ENCODE measurements around the gene CXCL6. TPM values are rescaled to one million over a fixed set of nuclear protein-coding genes. Genes with fewer than 3 reads are reported as not detected.

The CXCL6 gene
- total and polyA plus RNA-seq, 9 donors = 0.09 to 0.26 (median 0.20) TPM; not detected in 4

DNA sequence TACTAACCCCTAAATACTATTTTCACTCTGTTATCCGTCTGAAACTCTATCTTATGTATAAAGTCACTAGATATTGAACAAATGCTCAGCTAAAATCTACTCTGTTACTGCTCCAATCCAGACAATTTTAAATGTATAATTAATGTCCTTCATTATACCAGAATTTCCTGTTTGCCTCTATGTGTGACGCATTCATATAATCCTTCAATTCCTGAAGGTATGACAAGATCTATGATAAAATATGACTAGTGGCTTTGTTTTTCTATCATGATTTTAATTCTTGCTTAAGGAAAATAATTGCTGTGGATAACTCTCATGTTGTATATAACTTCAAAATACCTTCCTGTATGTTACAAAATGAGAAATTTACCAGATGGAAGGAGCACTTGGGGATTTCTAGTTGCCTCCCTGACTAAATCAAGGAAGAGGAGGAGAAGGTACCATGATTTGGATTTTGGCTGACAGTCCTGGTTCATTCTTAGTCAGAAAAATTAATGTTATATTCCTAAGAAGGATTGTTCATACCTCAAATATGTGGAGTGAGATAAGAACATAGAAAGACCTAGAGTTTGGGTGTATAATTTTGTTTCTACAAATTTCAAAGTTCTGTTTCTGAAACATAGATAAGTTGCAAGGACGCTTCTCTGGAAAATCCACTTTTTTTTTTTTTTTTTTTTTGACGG is 4.9 kb downstream of the CXCL6 start:
- WGBS (ENCODE audit: insufficient coverage) = no CpG with 5 or more reads among the region's 4 CpGs
- Histone ChIP-seq H3K27me3 (ENCODE audit: control insufficient read depth, insufficient read depth, low read length) (peaks cover 7% of the 10 kb centered on the region), H3K4me1 (ENCODE audit: control insufficient read depth, insufficient read depth, low read length) (peaks cover 3% of the 10 kb centered on the region), H3K27ac (ENCODE audit: low read length) (no peak overlapping the region), H3K4me3 (ENCODE audit: low read length) (no peak overlapping the region), H3K9me3 (replicated peaks; ENCODE audit: control insufficient read depth, low read depth, low read length) (no peaks in the 10 kb centered on the region), H3K36me3 (ENCODE audit: control insufficient read depth, insufficient read depth, low read length) (no peaks in the 10 kb centered on the region)
- no peak for DNase-seq

GRCh38 chr4:73842696-73843095 is 6.2 kb downstream of the CXCL6 start:
- no peak overlapping the region for H3K27ac ChIP-seq (ENCODE audit: low read length)
- no peaks in the 10 kb centered on the region for H3K27me3 ChIP-seq (ENCODE audit: control insufficient read depth, insufficient read depth, low read length)
- H3K4me3 ChIP-seq (ENCODE audit: low read length) = no peak overlapping the region
- no peaks in the 10 kb centered on the region for H3K36me3 ChIP-seq (ENCODE audit: control insufficient read depth, insufficient read depth, low read length)
- H3K4me1 ChIP-seq (ENCODE audit: control insufficient read depth, insufficient read depth, low read length) = no peaks in the 10 kb centered on the region
- DNase-seq = no peak
- H3K9me3 ChIP-seq (replicated peaks; ENCODE audit: control insufficient read depth, low read depth, low read length) = no peaks in the 10 kb centered on the region

DNA sequence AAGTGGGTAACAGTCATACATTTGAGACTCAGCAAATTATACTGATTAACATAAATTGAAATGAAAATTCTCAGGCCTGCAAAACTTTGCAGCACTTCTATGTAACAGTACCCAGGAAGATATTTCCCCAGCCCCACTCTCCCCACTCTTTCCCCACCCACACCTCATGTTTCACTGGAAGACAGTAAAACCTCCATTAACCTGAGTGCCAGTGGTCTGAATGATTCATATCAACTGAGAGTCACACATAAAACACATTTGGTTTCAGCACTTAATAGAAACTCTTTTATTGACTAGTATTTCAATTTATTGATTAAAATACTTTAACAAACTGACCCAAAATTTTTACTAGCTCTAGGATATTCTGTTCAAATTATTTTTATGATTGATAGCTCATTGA is 6.9 kb downstream of the CXCL6 start:
- H3K4me1 ChIP-seq (ENCODE audit: control insufficient read depth, insufficient read depth, low read length) = no peaks in the 10 kb centered on the region
- DNase-seq = no peak
- H3K9me3 ChIP-seq (replicated peaks; ENCODE audit: control insufficient read depth, low read depth, low read length) = no peaks in the 10 kb centered on the region
- no peak overlapping the region for H3K4me3 ChIP-seq (ENCODE audit: low read length)
- H3K36me3 ChIP-seq (ENCODE audit: control insufficient read depth, insufficient read depth, low read length) = no peaks in the 10 kb centered on the region
- H3K27ac ChIP-seq (ENCODE audit: low read length) = no peak overlapping the region
- no peaks in the 10 kb centered on the region for H3K27me3 ChIP-seq (ENCODE audit: control insufficient read depth, insufficient read depth, low read length)

GRCh38 chr4:73844345-73844744 is 7.9 kb downstream of the CXCL6 start:
- Histone ChIP-seq H3K36me3 (ENCODE audit: control insufficient read depth, insufficient read depth, low read length) (no peaks in the 10 kb centered on the region), H3K4me3 (ENCODE audit: low read length) (no peak overlapping the region), H3K9me3 (replicated peaks; ENCODE audit: control insufficient read depth, low read depth, low read length) (no peaks in the 10 kb centered on the region), H3K4me1 (ENCODE audit: control insufficient read depth, insufficient read depth, low read length) (no peaks in the 10 kb centered on the region), H3K27ac (ENCODE audit: low read length) (no peak overlapping the region), H3K27me3 (ENCODE audit: control insufficient read depth, insufficient read depth, low read length) (no peaks in the 10 kb centered on the region)
- no CpG with 5 or more reads among the region's 3 CpGs for WGBS (ENCODE audit: insufficient coverage)
- no peak for DNase-seq

DNA sequence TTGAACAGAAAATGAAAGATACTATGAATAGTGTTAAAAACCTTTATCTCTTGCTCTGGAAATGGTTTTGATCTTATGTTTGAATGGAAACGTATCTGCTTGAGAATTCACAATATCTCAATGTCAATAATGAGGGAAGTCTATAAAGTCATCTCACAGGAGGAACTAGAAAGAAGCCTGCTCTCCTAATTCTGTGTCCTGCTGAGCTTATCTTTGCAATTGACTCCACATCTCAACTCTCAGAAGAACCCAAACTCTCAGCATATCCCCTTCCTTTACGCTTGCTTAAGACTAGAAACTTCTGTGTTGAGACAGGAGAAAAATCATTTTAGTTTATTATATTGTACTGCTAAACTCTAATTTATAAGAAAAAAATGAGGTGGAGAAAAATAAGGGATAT is 8.3 kb downstream of the CXCL6 start:
- DNase-seq = no peak
- WGBS (ENCODE audit: insufficient coverage) = no CpG with 5 or more reads among the region's 2 CpGs
- H3K27me3 ChIP-seq (ENCODE audit: control insufficient read depth, insufficient read depth, low read length) = no peaks in the 10 kb centered on the region

GRCh38 chr4:73847526-73848182 is 11.2 kb downstream of the CXCL6 start:
- no peaks in the 10 kb centered on the region for H3K4me1 ChIP-seq (ENCODE audit: control insufficient read depth, insufficient read depth, low read length)
- no peaks in the 10 kb centered on the region for H3K36me3 ChIP-seq (ENCODE audit: control insufficient read depth, insufficient read depth, low read length)
- no peaks in the 10 kb centered on the region for H3K9me3 ChIP-seq (replicated peaks; ENCODE audit: control insufficient read depth, low read depth, low read length)
- H3K27ac ChIP-seq (ENCODE audit: low read length) = no peak overlapping the region
- no CpG with 5 or more reads among the region's 3 CpGs for WGBS (ENCODE audit: insufficient coverage)
- H3K27me3 ChIP-seq (ENCODE audit: control insufficient read depth, insufficient read depth, low read length) = no peaks in the 10 kb centered on the region
- no peak overlapping the region for H3K4me3 ChIP-seq (ENCODE audit: low read length)
- DNase-seq = no peak

More for the DNA sequence above, 8.3 kb downstream of the CXCL6 start:
- Histone ChIP-seq H3K4me3 (ENCODE audit: low read length) (no peak overlapping the region), H3K36me3 (ENCODE audit: control insufficient read depth, insufficient read depth, low read length) (no peaks in the 10 kb centered on the region), H3K4me1 (ENCODE audit: control insufficient read depth, insufficient read depth, low read length) (no peaks in the 10 kb centered on the region), H3K27ac (ENCODE audit: low read length) (no peak overlapping the region), H3K9me3 (replicated peaks; ENCODE audit: control insufficient read depth, low read depth, low read length) (no peaks in the 10 kb centered on the region)

GRCh38 chr4:73848183-73848777 is 11.8 kb downstream of the CXCL6 start:
- H3K4me3 ChIP-seq (ENCODE audit: low read length) = no peak overlapping the region
- DNase-seq = no peak
- WGBS (ENCODE audit: insufficient coverage) = no CpG with 5 or more reads among the region's 1 CpG
- peaks cover 4% of the 10 kb centered on the region for H3K4me1 ChIP-seq (ENCODE audit: control insufficient read depth, insufficient read depth, low read length)
- H3K36me3 ChIP-seq (ENCODE audit: control insufficient read depth, insufficient read depth, low read length) = no peaks in the 10 kb centered on the region
- H3K27me3 ChIP-seq (ENCODE audit: control insufficient read depth, insufficient read depth, low read length) = peaks cover 3% of the 10 kb centered on the region
- no peak overlapping the region for H3K27ac ChIP-seq (ENCODE audit: low read length)
- no peaks in the 10 kb centered on the region for H3K9me3 ChIP-seq (replicated peaks; ENCODE audit: control insufficient read depth, low read depth, low read length)

- no CpG with 5 or more reads among the region's 4 CpGs for WGBS (ENCODE audit: insufficient coverage)
- Histone ChIP-seq H3K36me3 (ENCODE audit: control insufficient read depth, insufficient read depth, low read length) (no peaks in the 10 kb centered on the region), H3K4me3 (ENCODE audit: low read length) (no peak overlapping the region), H3K27ac (ENCODE audit: low read length) (no peak overlapping the region), H3K27me3 (ENCODE audit: control insufficient read depth, insufficient read depth, low read length) (peaks cover 6% of the 10 kb centered on the region), H3K9me3 (replicated peaks; ENCODE audit: control insufficient read depth, low read depth, low read length) (no peaks in the 10 kb centered on the region), H3K4me1 (ENCODE audit: control insufficient read depth, insufficient read depth, low read length) (peaks cover 5% of the 10 kb centered on the region)
- DNase-seq = no peak
Measured at GRCh38 chr4:73850261-73850970, 13.9 kb downstream of the CXCL6 start.

- peaks cover 6% of the 10 kb centered on the region for H3K27me3 ChIP-seq (ENCODE audit: control insufficient read depth, insufficient read depth, low read length)
- peaks cover 5% of the 10 kb centered on the region for H3K4me1 ChIP-seq (ENCODE audit: control insufficient read depth, insufficient read depth, low read length)
- no peak overlapping the region for H3K4me3 ChIP-seq (ENCODE audit: low read length)
- H3K36me3 ChIP-seq (ENCODE audit: control insufficient read depth, insufficient read depth, low read length) = no peaks in the 10 kb centered on the region
- DNase-seq = no peak
- H3K9me3 ChIP-seq (replicated peaks; ENCODE audit: control insufficient read depth, low read depth, low read length) = no peaks in the 10 kb centered on the region
- no CpG with 5 or more reads among the region's 1 CpG for WGBS (ENCODE audit: insufficient coverage)
- no peak overlapping the region for H3K27ac ChIP-seq (ENCODE audit: low read length)
Measured at GRCh38 chr4:73851293-73851692, 14.8 kb downstream of the CXCL6 start.

DNA sequence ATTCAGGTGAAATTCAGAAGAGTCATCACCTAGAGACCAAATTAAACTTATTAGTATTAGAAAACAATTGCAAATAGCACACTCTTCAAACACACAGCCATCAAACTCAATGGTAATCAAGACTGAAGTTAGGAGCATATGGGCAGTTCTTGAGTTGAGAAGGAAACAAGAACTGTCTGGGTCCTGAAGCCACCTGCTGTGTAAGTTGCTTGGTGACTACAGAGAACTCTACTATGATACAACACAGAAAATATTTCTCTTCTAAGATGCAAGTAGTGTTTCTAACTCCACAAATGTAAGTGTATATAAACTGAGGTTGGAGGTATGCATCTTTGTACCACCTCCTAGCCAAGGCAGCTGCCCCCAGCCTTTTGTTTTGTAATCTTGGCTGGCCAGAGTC is 16.3 kb downstream of the CXCL6 start:
- no peaks in the 10 kb centered on the region for H3K36me3 ChIP-seq (ENCODE audit: control insufficient read depth, insufficient read depth, low read length)
- peaks cover 5% of the 10 kb centered on the region for H3K4me1 ChIP-seq (ENCODE audit: control insufficient read depth, insufficient read depth, low read length)
- peaks cover 6% of the 10 kb centered on the region for H3K27me3 ChIP-seq (ENCODE audit: control insufficient read depth, insufficient read depth, low read length)
- H3K9me3 ChIP-seq (replicated peaks; ENCODE audit: control insufficient read depth, low read depth, low read length) = no peaks in the 10 kb centered on the region
- H3K27ac ChIP-seq (ENCODE audit: low read length) = no peak overlapping the region
- no peak overlapping the region for H3K4me3 ChIP-seq (ENCODE audit: low read length)
- DNase-seq = no peak
